Activated T-cell treated with anti-CD3 and anti-CD28 coated beads for 48 hours (primary cell): Measurements from ENCODE around the gene INTS11.

Experiments
- DNase-seq: peaks from one replicate; pipeline ENCODE4 v3.0.0-alpha.2; 2020; ENCODE audit warnings: low read depth

Gene INTS11

GRCh38 chr1:1312450-1313314 lies 11.8 kb downstream of the INTS11 start:
- no peak for DNase-seq

GRCh38 chr1:1311107-1312104 lies 13.1 kb downstream of the INTS11 start:
- no peak for DNase-seq

- DNase-seq: no peak
These were observed 13.9 kb downstream of the INTS11 start for GRCh38 chr1:1310476-1311053.

DNA sequence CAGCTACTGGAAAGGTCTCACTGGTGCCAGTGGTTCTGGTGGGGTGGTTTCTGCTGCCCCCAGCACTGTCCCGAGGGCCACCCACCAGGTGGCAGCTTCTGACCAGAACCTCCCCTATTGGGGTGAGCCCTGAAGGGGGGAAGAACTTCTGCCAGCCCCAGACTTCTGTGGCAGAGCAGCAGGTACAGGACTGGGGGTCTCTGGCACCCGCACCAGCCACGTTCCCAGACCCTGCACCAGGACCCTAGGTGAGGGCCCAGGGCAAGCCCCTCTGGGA lies 14.4 kb downstream of the INTS11 start:
- DNase-seq: no peak

- no peak for DNase-seq
These were observed 15.0 kb downstream of the INTS11 start for GRCh38 chr1:1309251-1310108.

GRCh38 chr1:1308756-1309250 lies 15.7 kb downstream of the INTS11 start:
- no peak for DNase-seq

- DNase-seq: peak; percentile 91
These were observed 16.3 kb downstream of the INTS11 start, which contains the start of the genes ACAP3 and PUSL1 for GRCh38 chr1:1307923-1308755. ACAP3 (minus strand) TSS chr1:1307930; CDS start chr1:1307815, 115 bp downstream. PUSL1 (plus strand) TSS chr1:1308597; CDS start chr1:1308644, 47 bp downstream.

DNA sequence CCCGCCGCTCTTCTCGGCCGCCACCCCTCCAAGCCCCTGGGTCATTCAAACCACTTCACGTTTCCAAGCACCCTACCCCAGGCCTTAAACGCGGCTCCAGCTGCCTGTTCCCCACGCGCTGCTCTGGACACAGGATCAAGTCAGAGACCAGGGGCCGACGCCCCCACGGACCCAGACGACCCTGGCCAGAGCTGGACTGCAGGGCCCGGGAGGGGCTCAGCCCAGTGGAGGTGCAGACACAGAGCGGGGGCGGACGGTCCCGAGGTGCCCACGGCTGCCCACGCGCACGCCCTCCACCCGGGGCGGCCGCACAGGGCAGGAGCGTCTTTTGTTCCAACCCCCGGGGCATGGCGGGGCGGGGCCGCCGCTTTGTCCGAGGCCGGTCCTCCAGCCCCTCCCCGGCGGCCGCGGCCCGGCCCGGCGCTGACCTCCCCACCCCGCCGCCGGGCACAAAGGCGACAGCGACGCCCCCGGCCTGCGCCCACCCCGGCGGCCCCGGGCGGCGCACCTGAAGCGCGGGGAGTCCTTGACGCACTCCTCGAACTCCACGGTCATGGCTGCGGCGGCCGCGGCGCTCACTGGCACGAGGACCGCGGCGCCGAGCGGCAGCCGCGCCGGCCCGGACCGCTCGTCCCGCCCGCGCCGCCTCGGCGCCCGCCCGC lies 17.1 kb downstream of the INTS11 start:
- no peak for DNase-seq

GRCh38 chr1:1306661-1307260 lies 17.7 kb downstream of the INTS11 start:
- no peak for DNase-seq

GRCh38 chr1:1306070-1306660 lies 18.3 kb downstream of the INTS11 start:
- DNase-seq: no peak

- DNase-seq: peak; percentile 62
These were observed 19.0 kb downstream of the INTS11 start for GRCh38 chr1:1305300-1306069.

- no peak for DNase-seq
These were observed 19.8 kb downstream of the INTS11 start for GRCh38 chr1:1304331-1305299.

GRCh38 chr1:1303736-1304135 lies 20.7 kb downstream of the INTS11 start:
- no peak for DNase-seq

- no peak for DNase-seq
These were observed 21.4 kb downstream of the INTS11 start for GRCh38 chr1:1302951-1303509.

- no peak for DNase-seq
These were observed 22.4 kb downstream of the INTS11 start for GRCh38 chr1:1302006-1302430.

DNA sequence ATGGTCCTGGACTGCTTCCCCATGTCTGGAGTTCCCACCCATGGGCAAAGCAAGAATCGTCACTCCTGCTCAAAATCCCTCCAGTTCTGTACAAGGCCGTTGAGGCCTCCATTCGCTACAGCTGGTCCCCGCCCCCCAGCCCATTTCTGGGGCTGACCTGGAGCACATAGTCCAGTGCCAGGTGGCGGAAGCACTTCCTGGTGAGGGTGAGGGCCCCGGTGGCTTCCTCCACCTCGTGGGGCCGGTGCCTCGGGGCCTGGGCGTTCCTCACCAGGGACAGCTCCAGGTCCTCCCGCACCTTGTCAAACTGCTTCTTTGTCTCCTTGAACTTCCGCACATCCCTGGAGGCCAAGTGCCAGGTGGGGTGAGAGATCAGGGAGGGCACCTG lies 24.1 kb downstream of the INTS11 start:
- no peak for DNase-seq
